GM12878 (cell line): ENCODE data around the gene PRAF2. TPM values are rescaled to one million over a fixed set of nuclear protein-coding genes. Genes with fewer than 3 reads are reported as not detected.
A peak's percentile ranks its signal among the peaks of the same experiment; 100 is the strongest.

Experiments used
- BHLHE40 ChIP-seq, 2 experiments: fragments of 450-650 bp in 1 of 2; IDR thresholded peaks; 2 replicates each; pipeline ENCODE4 v1.6.1; 2011 to 2017; ENCODE audit warnings: low read depth in 2 of 2, borderline replicate concordance in 1 of 2, improper control_type of control experiment in 1 of 2, low read length in 1 of 2, mild to moderate bottlenecking in 1 of 2
- CEBPZ ChIP-seq: fragments of 150-350 bp; IDR thresholded peaks from 2 replicates; pipeline ENCODE4 v1.6.1; 2016; ENCODE audit warnings: low read depth, low read length
- ETV6 ChIP-seq, 2 experiments: fragments of 450-650 bp in 1 of 2; IDR thresholded peaks in 1 of 2; conservative IDR thresholded peaks in 1 of 2; 2 replicates each; pipeline ENCODE4 v1.6.1; 2014; ENCODE audit warnings: antibody characterized with exemption in 1 of 2, borderline replicate concordance in 1 of 2, low read depth in 1 of 2, mild to moderate bottlenecking in 1 of 2, moderate library complexity in 1 of 2
- HDGF ChIP-seq: fragments of 450-650 bp; IDR thresholded peaks from 2 replicates; pipeline ENCODE4 v1.6.1; 2016; ENCODE audit warnings: antibody characterized with exemption
- IKZF1 ChIP-seq: fragments of 450-650 bp; conservative IDR thresholded peaks from 2 replicates; pipeline ENCODE4 v1.6.1; 2017; ENCODE audit warnings: antibody characterized with exemption, mild to moderate bottlenecking
- KLF5 ChIP-seq: fragments of 450-650 bp; IDR thresholded peaks from 2 replicates; pipeline ENCODE4 v1.6.1; 2014; ENCODE audit warnings: mild to moderate bottlenecking; ENCODE audit not compliant: partially characterized antibody
- NFYA ChIP-seq: IDR thresholded peaks from 2 replicates; pipeline ENCODE4 v1.6.1; 2011; ENCODE audit warnings: low read depth, mild to moderate bottlenecking, low read length, improper control_type of control experiment, borderline replicate concordance
- NFYB ChIP-seq: IDR thresholded peaks from 2 replicates; pipeline ENCODE4 v1.6.1; 2011; ENCODE audit warnings: low read depth, mild to moderate bottlenecking, low read length, improper control_type of control experiment, moderate library complexity; ENCODE audit not compliant: insufficient read depth
- NR2F1 ChIP-seq: fragments of 450-650 bp; conservative IDR thresholded peaks from 2 replicates; pipeline ENCODE4 v1.6.1; 2017; ENCODE audit warnings: mild to moderate bottlenecking
- PBX3 ChIP-seq: IDR thresholded peaks from 2 replicates; pipeline ENCODE4 v1.6.1; 2011; ENCODE audit warnings: mild to moderate bottlenecking, low read depth, low read length, moderate library complexity; ENCODE audit not compliant: insufficient replicate concordance
- PML ChIP-seq: IDR thresholded peaks from 2 replicates; pipeline ENCODE4 v1.6.1; 2012; ENCODE audit warnings: low read length, inconsistent platforms
- POLR2A ChIP-seq: IDR thresholded peaks from 2 replicates; pipeline ENCODE4 v1.6.1; 2011; ENCODE audit warnings: low read depth, mild to moderate bottlenecking, low read length
- POLR2AphosphoS5 ChIP-seq: IDR thresholded peaks from 2 replicates; pipeline ENCODE4 v1.6.1; 2011; ENCODE audit warnings: mild to moderate bottlenecking, low read length, inconsistent platforms
- RFX5 ChIP-seq: IDR thresholded peaks from 2 replicates; pipeline ENCODE4 v1.6.1; 2011; ENCODE audit warnings: low read depth, low read length, improper control_type of control experiment
- SMARCA5 ChIP-seq: fragments of 450-650 bp; IDR thresholded peaks from 2 replicates; pipeline ENCODE4 v1.6.1; 2017; ENCODE audit warnings: mild to moderate bottlenecking
- polyA plus RNA-seq, 11 experiments: library from polyadenylated mRNA; depleted of rRNA in 4 of 11; unstranded in 6 of 11; stranded (reverse) in 5 of 11; fragments of >200 nt; fragmentation: Nextera tagmentation in 4 of 11; fragmentation: Illumina TruSeq in 1 of 11; extraction: Ambion mirVana in 4 of 11; extraction: Trizol in 1 of 11; gene quantifications; 1 replicate in 1 of 11; 2 replicates in 10 of 11; pipeline versions ENCODE4 v1.2.1 to v1.2.3, GENCODE V29; 2011 to 2016; ENCODE audit warnings: inconsistent platforms in 2 of 11, missing spikeins in 2 of 11, low read depth in 1 of 11
- total RNA-seq, 4 experiments: library from RNA; depleted of rRNA in 3 of 4; stranded (reverse); fragments of >200 nt in 3 of 4; fragmentation: Illumina TruSeq in 1 of 4; extraction: Trizol in 1 of 4; gene quantifications; 2 replicates each; pipeline versions ENCODE4 v1.2.1 to v1.2.3, GENCODE V29; 2013 to 2021
- TF ChIP-seq, protein P1 (sequence below): fragments of 450-650 bp; IDR thresholded peaks from 2 replicates; pipeline ENCODE4 v1.6.1; 2018; ENCODE audit warnings: mild to moderate bottlenecking, low read depth, moderate library complexity; ENCODE audit not compliant: partially characterized antibody
- TF ChIP-seq, protein P2 (sequence below): fragments of 450-650 bp; IDR thresholded peaks from 2 replicates; pipeline ENCODE4 v1.6.1; 2017; ENCODE audit warnings: low read depth, mild to moderate bottlenecking, moderate library complexity
- TF ChIP-seq, protein P3 (sequence below): fragments of 450-650 bp; IDR thresholded peaks from 2 replicates; pipeline ENCODE4 v1.6.1; 2016; ENCODE audit warnings: mild to moderate bottlenecking

PRAF2 gene
- total and polyA plus RNA-seq, 10 of the 15 experiments (the other 5 are each of a cell fraction or from before 2014, with no cell fraction given), result 0.80 to 16.7 (median 7.0) TPM

DNA sequence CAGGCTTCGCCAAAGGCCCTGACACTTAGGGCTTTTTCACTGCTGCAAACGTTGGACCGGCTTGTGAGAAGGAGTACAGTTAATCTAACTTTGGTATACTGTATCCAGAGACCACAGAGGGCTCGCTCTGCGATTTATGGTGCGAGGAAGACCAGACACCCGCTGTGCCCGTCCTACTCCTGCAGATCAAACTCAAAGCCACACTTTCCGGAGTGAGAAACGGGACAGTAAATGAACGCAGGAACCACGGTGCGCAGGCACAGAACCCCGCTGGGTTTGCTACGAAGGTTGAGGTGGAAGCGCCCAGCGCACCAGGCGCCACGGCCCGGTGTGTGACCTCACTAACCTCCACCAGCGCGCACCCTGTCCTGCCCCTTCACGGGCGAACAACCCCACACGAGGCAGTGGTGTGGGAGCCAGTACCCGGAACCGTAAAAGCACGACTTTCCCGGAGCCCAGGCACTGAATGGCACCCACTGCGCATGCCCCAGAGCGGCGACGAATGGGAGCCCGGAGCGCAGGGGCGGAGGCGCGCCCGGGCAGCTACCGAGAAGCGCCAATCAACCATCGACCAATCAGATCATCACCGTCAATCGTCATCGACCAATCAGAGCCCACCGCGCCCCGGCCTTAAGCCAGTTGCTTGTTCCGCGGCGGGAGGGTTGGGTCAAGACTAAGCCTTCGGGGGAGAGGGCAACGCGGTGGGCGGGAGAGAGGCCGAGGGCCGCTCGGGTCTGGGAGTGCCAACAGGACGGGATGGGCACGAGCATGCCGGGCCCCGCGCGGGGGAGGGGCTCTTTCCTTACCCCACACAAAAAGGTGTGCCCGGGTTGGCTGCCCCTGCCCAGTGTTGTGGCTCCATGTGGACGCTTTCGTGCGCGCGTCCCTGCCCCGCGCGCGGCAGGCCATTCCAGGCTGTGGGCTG, 27.2 kb upstream of the PRAF2 start (continued):
- 0 out of 2 replicates have a peak, but pooled peaks have one; percentile 14 for TF ChIP-seq PML
- TF ChIP-seq POLR2A, result peak; percentile 85
- TF ChIP-seq KLF5, result no peak
- peak; percentile 78 for TF ChIP-seq POLR2AphosphoS5
- TF ChIP-seq HDGF, result 0 out of 2 replicates have a peak, but pooled peaks have one; percentile 39
- 0 out of 4 replicates have a peak, but pooled peaks of 1 of the 2 experiments have one; percentile 22 for TF ChIP-seq ETV6 (conservative IDR thresholded peaks at IDR 0.05 in 1 of 2, IDR thresholded peaks at IDR 0.05 in 1 of 2; ENCODE audit: borderline replicate concordance in 1 of 2, low read depth in 1 of 2)
- TF ChIP-seq BHLHE40 (IDR thresholded peaks at IDR 0.05; ENCODE audit: borderline replicate concordance in 1 of 2, low read depth in 2 of 2, low read length in 1 of 2), result peak in 1 of 2 experiments; percentile 61; a peak in 1 of 4 replicates
- TF ChIP-seq, protein P1, sequence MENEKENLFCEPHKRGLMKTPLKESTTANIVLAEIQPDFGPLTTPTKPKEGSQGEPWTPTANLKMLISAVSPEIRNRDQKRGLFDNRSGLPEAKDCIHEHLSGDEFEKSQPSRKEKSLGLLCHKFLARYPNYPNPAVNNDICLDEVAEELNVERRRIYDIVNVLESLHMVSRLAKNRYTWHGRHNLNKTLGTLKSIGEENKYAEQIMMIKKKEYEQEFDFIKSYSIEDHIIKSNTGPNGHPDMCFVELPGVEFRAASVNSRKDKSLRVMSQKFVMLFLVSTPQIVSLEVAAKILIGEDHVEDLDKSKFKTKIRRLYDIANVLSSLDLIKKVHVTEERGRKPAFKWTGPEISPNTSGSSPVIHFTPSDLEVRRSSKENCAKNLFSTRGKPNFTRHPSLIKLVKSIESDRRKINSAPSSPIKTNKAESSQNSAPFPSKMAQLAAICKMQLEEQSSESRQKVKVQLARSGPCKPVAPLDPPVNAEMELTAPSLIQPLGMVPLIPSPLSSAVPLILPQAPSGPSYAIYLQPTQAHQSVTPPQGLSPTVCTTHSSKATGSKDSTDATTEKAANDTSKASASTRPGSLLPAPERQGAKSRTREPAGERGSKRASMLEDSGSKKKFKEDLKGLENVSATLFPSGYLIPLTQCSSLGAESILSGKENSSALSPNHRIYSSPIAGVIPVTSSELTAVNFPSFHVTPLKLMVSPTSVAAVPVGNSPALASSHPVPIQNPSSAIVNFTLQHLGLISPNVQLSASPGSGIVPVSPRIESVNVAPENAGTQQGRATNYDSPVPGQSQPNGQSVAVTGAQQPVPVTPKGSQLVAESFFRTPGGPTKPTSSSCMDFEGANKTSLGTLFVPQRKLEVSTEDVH, result no peak
- TF ChIP-seq IKZF1, result 0 out of 2 replicates have a peak, but pooled peaks have one; percentile 46
- TF ChIP-seq, protein P2, sequence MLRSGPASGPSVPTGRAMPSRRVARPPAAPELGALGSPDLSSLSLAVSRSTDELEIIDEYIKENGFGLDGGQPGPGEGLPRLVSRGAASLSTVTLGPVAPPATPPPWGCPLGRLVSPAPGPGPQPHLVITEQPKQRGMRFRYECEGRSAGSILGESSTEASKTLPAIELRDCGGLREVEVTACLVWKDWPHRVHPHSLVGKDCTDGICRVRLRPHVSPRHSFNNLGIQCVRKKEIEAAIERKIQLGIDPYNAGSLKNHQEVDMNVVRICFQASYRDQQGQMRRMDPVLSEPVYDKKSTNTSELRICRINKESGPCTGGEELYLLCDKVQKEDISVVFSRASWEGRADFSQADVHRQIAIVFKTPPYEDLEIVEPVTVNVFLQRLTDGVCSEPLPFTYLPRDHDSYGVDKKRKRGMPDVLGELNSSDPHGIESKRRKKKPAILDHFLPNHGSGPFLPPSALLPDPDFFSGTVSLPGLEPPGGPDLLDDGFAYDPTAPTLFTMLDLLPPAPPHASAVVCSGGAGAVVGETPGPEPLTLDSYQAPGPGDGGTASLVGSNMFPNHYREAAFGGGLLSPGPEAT, result no peak
- peak; percentile 16; the same call in 1 of the 2 replicates for TF ChIP-seq NFYA
- TF ChIP-seq, protein P3, sequence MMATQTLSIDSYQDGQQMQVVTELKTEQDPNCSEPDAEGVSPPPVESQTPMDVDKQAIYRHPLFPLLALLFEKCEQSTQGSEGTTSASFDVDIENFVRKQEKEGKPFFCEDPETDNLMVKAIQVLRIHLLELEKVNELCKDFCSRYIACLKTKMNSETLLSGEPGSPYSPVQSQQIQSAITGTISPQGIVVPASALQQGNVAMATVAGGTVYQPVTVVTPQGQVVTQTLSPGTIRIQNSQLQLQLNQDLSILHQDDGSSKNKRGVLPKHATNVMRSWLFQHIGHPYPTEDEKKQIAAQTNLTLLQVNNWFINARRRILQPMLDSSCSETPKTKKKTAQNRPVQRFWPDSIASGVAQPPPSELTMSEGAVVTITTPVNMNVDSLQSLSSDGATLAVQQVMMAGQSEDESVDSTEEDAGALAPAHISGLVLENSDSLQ, result peak; percentile 98
- peak; percentile 69 for TF ChIP-seq RFX5
- TF ChIP-seq SMARCA5, result 0 out of 2 replicates have a peak, but pooled peaks have one; percentile 16
- peak; percentile 95 for TF ChIP-seq NFYB
- TF ChIP-seq PBX3, result peak; percentile 91
- 0 out of 2 replicates have a peak, but pooled peaks have one; percentile 40 for TF ChIP-seq NR2F1
- TF ChIP-seq CEBPZ, result no peak
- TF ChIP-seq, all 136 proteins: peak for 29
